HL-60/S4 treated with phorbol 12-myristate 13-acetate at 8.2 ng/mL for 4 days and 3 days (cell line): ENCODE measurements around the gene MYBPH.

Experiments used
- in situ Hi-C: fragments of 300-500 bp; cut with MboI; formaldehyde crosslinking; loops from 2 replicates; pipeline ENCODE4 v1.15.0; 2022; ENCODE audit warnings: low sequenced_read_pairs

MYBPH gene

GRCh38 chr1:203150511-203151297, 24.9 kb downstream of the MYBPH start:
- in situ Hi-C loops: no loop called here

- in situ Hi-C loops: no loop called here
Measured at GRCh38 chr1:203149188-203149840, 26.3 kb downstream of the MYBPH start.

- in situ Hi-C loops: no loop called here
Measured at GRCh38 chr1:203148579-203148978, 27.0 kb downstream of the MYBPH start.

- in situ Hi-C loops: no loop called here
Measured at GRCh38 chr1:203148127-203148526, 27.5 kb downstream of the MYBPH start.

- in situ Hi-C loops: no loop called here
Measured at GRCh38 chr1:203147376-203147775, 28.2 kb downstream of the MYBPH start.

- in situ Hi-C loops: no loop called here
Measured at GRCh38 chr1:203146537-203146936, 29.1 kb downstream of the MYBPH start.

GRCh38 chr1:203146042-203146369, 29.6 kb downstream of the MYBPH start:
- in situ Hi-C loops: no loop called here

- in situ Hi-C loops: no loop called here
Measured at GRCh38 chr1:203145321-203146041, 30.1 kb downstream of the MYBPH start.

GRCh38 chr1:203144661-203145060, 31.0 kb downstream of the MYBPH start:
- in situ Hi-C loops: no loop called here

GRCh38 chr1:203143641-203144040, 32.0 kb downstream of the MYBPH start:
- in situ Hi-C loops: no loop called here

- in situ Hi-C loops: no loop called here
Measured at GRCh38 chr1:203142684-203143408, 32.8 kb downstream of the MYBPH start.

GRCh38 chr1:203142124-203142523, 33.5 kb downstream of the MYBPH start:
- in situ Hi-C loops: no loop called here

GRCh38 chr1:203140743-203141520, 34.7 kb downstream of the MYBPH start:
- in situ Hi-C loops: no loop called here

- in situ Hi-C loops: no loop called here
Measured at GRCh38 chr1:203139976-203140475, 35.6 kb downstream of the MYBPH start.

- in situ Hi-C loops: no loop called here
Measured at GRCh38 chr1:203138066-203138465, 37.6 kb downstream of the MYBPH start.

- in situ Hi-C loops: no loop called here
Measured at GRCh38 chr1:203137324-203137723, 38.3 kb downstream of the MYBPH start.

- in situ Hi-C loops: no loop called here
Measured at GRCh38 chr1:203136409-203137042, 39.1 kb downstream of the MYBPH start.

- in situ Hi-C loops: no loop called here
Measured at GRCh38 chr1:203135636-203136305, 39.9 kb downstream of the MYBPH start.

- in situ Hi-C loops: no loop called here
Measured at GRCh38 chr1:203133970-203134725, 41.5 kb downstream of the MYBPH start.
